AG04450 (cell line): ENCODE data around the gene TNXB. TPM values are rescaled to one million over a fixed set of nuclear protein-coding genes. Genes with fewer than 3 reads are reported as not detected.

Experiments used
- CTCF ChIA-PET: fragments of 300-600, 350-600 bp; formaldehyde crosslinking; extraction: SDS; loops from one replicate; lab custom pipeline; 2022; ENCODE audit warnings: antibody characterized with exemption, inconsistent platforms; lab: Charles Lee
- POLR2A ChIA-PET: fragments of 350-600 bp; formaldehyde crosslinking; extraction: SDS; loops from one replicate; lab custom pipeline; 2021; ENCODE audit warnings: antibody characterized with exemption, inconsistent platforms; lab: Yijun Ruan, JAX
- DNase-seq: peaks from one replicate; pipeline ENCODE4 v3.0.0-alpha.2; 2011; ENCODE audit warnings: low read depth, low spot score
- H3K27ac ChIP-seq: one replicate; pipeline ENCODE4 v1.5.1; 2012; ENCODE audit warnings: low read depth, low read length, control low read depth
- H3K27me3 ChIP-seq: one replicate; pipeline ENCODE4 v1.6.0; 2012; ENCODE audit warnings: low read length; ENCODE audit not compliant: control insufficient read depth, insufficient read depth
- H3K4me3 ChIP-seq: 2 replicates; pipeline ENCODE4 v1.5.1; 2011; ENCODE audit warnings: mild to moderate bottlenecking, low read depth, low read length, control low read depth
- H3K9me3 ChIP-seq: 2 replicates; pipeline ENCODE4 v1.5.1; 2012; ENCODE audit warnings: low read length; ENCODE audit not compliant: control insufficient read depth, insufficient read depth
- polyA plus RNA-seq: library from polyadenylated mRNA; depleted of rRNA; stranded (reverse); fragments of >200 nt; gene quantifications from 2 replicates; pipeline ENCODE4 v1.2.3, GENCODE V29; 2011
- TF ChIP-seq, protein P1 (sequence below): IDR thresholded peaks from 2 replicates; pipeline ENCODE4 v1.5.1; 2011; ENCODE audit warnings: low read depth, low read length, control low read depth, inconsistent platforms

Gene TNXB
- polyA plus RNA-seq, 1 experiment, result 0.35 TPM

- peak; percentile 81 for DNase-seq
- H3K27ac ChIP-seq, result peak overlapping the region; percentile 39
- CTCF ChIA-PET, result interaction anchor here (0.6 to 2.5 kb wide), 6 partner anchors 15 to 161 kb away, joined by 3 to 12 read pairs (median 3); partner anchors contain the start of gene ATF6B
- no peaks in the 10 kb centered on the region; the same call in 1 of the 2 replicates for H3K9me3 ChIP-seq
- TF ChIP-seq, protein P1, sequence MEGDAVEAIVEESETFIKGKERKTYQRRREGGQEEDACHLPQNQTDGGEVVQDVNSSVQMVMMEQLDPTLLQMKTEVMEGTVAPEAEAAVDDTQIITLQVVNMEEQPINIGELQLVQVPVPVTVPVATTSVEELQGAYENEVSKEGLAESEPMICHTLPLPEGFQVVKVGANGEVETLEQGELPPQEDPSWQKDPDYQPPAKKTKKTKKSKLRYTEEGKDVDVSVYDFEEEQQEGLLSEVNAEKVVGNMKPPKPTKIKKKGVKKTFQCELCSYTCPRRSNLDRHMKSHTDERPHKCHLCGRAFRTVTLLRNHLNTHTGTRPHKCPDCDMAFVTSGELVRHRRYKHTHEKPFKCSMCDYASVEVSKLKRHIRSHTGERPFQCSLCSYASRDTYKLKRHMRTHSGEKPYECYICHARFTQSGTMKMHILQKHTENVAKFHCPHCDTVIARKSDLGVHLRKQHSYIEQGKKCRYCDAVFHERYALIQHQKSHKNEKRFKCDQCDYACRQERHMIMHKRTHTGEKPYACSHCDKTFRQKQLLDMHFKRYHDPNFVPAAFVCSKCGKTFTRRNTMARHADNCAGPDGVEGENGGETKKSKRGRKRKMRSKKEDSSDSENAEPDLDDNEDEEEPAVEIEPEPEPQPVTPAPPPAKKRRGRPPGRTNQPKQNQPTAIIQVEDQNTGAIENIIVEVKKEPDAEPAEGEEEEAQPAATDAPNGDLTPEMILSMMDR, result peak; percentile 60
- no peak overlapping the region for H3K4me3 ChIP-seq
- H3K27me3 ChIP-seq, result peaks cover 12% of the 10 kb centered on the region
- POLR2A ChIA-PET, result interaction anchor here (1.0 to 1.3 kb wide), 3 partner anchors 17 to 142 kb away, joined by 3 to 13 read pairs (median 3); partner anchors contain the start of genes DXO and FKBPL
Measured at GRCh38 chr6:32113386-32114352, 4.5 kb upstream of the TNXB start.

DNA sequence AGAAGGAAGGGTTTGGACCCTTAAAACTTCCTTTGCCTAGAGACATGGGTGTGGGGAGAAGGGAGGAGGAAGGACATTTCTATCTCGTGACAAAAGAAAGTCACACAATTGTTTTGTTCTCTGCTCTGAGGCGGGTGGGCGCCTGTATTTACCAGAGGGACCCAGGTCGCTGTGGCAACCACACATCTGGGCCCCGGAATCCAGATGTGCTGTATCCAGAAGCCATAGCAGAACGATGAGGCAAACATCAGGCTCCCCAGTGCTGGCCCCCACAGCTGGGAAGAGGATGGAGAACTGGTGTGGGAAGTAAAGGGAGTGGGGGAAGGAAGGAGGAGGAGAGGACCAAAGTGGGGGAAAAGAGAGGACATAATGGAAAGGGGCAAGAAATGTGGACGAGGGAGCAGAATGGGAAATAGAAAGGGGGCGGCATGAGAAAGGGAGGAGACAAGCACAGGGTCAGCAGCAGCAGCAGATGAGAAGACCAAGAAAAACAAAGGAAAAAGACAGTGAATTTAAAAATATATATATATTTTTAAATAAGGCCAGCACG lies 3.4 kb upstream of the TNXB start:
- CTCF ChIA-PET, result interaction anchor here (0.5 kb wide), 1 partner anchor 9 kb away, joined by 3 read pairs; no protein-coding TSS in a partner anchor
- DNase-seq, result no peak
- no peaks in the 10 kb centered on the region; the same call in 1 of the 2 replicates for H3K9me3 ChIP-seq
- TF ChIP-seq, protein P1, result no peak
- POLR2A ChIA-PET, result no interaction called here
- H3K27me3 ChIP-seq, result peaks cover 21% of the 10 kb centered on the region
- H3K4me3 ChIP-seq, result no peak overlapping the region
- no peak overlapping the region for H3K27ac ChIP-seq

- no peak for DNase-seq
- Histone ChIP-seq H3K27ac (no peak overlapping the region), H3K27me3 (peaks cover 25% of the 10 kb centered on the region), H3K4me3 (no peak overlapping the region), H3K9me3 (no peaks in the 10 kb centered on the region; the same call in 1 of the 2 replicates)
- TF ChIP-seq, protein P1, result no peak
- ChIA-PET CTCF (interaction anchor here (0.5 kb wide), 1 partner anchor 8 kb away, joined by 3 read pairs; no protein-coding TSS in a partner anchor), POLR2A (interaction anchor here (0.8 kb wide), 1 partner anchor 11 kb away, joined by 3 read pairs; no protein-coding TSS in a partner anchor)
Measured at GRCh38 chr6:32111424-32112066, 2.4 kb upstream of the TNXB start.

- Histone ChIP-seq H3K27ac (no peak overlapping the region), H3K4me3 (no peak overlapping the region), H3K9me3 (no peaks in the 10 kb centered on the region; the same call in 1 of the 2 replicates), H3K27me3 (peaks cover 28% of the 10 kb centered on the region)
- CTCF ChIA-PET, result interaction anchor here (1.4 to 2.6 kb wide), 2 partner anchors 8 to 158 kb away, joined by 3 to 18 read pairs; no protein-coding TSS in a partner anchor
- POLR2A ChIA-PET, result interaction anchor here (0.7 to 0.8 kb wide), 2 partner anchors 10 to 18 kb away, joined by 3 to 4 read pairs; no protein-coding TSS in a partner anchor
- TF ChIP-seq, protein P1, result no peak
- no peak for DNase-seq
Measured at GRCh38 chr6:32110632-32111031, 1.5 kb upstream of the TNXB start.
